Lower lobe of right lung (tissue), 2 donors: Measurements from ENCODE around the gene GPATCH2L. TPM values are rescaled to one million over a fixed set of nuclear protein-coding genes. Genes with fewer than 3 reads are reported as not detected.

Source experiments
- ATAC-seq, 2 donors: fragments of 200-7000 bp; cut with Tn5 transposase; one replicate each; pipeline ENCODE4 v1.9.1; 2020 to 2022; ENCODE audit warnings: mild to moderate bottlenecking in 2 of 2, moderate library complexity in 2 of 2
- DNase-seq: peaks from one replicate; pipeline ENCODE4 v3.0.0-alpha.2; 2020
- H3K27ac ChIP-seq: fragments of 200-600 bp; one replicate; pipeline ENCODE4 v1.8.0; 2022
- H3K27me3 ChIP-seq: fragments of 200-600 bp; one replicate; pipeline ENCODE4 v1.8.0; 2022; ENCODE audit warnings: low read depth
- H3K36me3 ChIP-seq: fragments of 200-600 bp; one replicate; pipeline ENCODE4 v1.8.0; 2022; ENCODE audit warnings: mild to moderate bottlenecking
- H3K4me1 ChIP-seq: fragments of 200-600 bp; one replicate; pipeline ENCODE4 v1.8.0; 2022
- H3K4me3 ChIP-seq: fragments of 200-600 bp; one replicate; pipeline ENCODE4 v1.8.0; 2022; ENCODE audit warnings: mild to moderate bottlenecking
- H3K9me3 ChIP-seq: fragments of 200-600 bp; one replicate; pipeline ENCODE4 v1.8.0; 2022
- CTCF ChIP-seq: fragments of 200-600 bp; IDR thresholded peaks from one replicate; pipeline ENCODE4 v1.8.0; 2022; ENCODE audit warnings: antibody characterized with exemption, mild to moderate bottlenecking
- intact Hi-C: fragments of 100-400 bp; cut with DNase I; formaldehyde crosslinking; loops from one replicate; pipeline ENCODE4 v1.11.0; 2022
- total RNA-seq: library from RNA; stranded (reverse); fragmentation: NEBNext Ultra II Directional; extraction: Animal tissue kit (Norgen Biotek cat#: 25700); gene quantifications from one replicate; pipeline ENCODE4 v1.2.1, GENCODE V29; 2021
- donor health status: DM: no; HTN: yes; CAD: no; lungs with severe emphysema.

Gene GPATCH2L
- total RNA-seq, 1 donor from 2014 or later: 50.5 TPM

DNA sequence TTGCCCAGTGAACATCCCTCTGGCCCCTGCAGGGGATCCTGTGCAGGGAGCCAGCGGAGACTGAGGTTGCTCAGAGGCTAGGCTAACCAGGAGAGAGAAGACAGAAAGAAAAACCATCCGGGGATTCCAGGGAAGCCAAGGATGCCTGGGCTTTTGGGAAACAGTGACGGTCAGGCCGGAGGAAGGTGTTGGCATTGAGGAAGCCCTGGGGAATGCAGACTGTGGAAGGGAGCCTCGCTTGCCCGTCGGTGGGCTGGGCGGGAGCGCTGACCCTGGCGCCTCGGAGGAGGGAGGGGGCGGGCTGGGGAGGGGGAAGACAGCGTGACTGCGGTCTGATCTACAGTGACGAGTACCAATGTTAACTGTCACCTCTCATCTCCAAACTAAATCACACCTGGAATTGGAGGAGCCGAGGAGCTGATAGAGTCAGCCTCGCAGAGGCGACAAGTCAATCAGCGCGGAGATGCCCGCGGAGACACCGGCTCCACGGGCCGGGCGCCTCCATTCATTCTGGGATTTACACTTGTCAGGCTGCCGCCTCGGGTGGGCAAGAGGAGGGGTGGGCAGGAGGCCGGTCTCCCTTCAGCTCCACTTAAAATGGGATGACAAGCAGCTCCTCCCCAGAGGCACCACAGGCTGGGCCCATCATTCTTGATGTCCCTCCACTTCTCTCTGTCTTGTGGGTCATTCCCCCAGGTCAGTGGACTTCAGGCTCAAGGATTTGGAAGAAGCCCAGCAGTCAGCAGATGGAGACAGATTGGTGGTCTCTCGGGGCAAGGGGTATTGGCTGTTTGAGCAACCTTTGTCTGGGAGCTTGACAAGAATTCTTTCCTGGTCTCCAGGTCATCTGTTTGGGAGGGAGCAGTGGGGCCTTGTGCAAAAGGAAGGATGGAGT, 20.4 kb upstream of the GPATCH2L start:
- peaks cover 51% of the 10 kb centered on the region for H3K27me3 ChIP-seq

DNA sequence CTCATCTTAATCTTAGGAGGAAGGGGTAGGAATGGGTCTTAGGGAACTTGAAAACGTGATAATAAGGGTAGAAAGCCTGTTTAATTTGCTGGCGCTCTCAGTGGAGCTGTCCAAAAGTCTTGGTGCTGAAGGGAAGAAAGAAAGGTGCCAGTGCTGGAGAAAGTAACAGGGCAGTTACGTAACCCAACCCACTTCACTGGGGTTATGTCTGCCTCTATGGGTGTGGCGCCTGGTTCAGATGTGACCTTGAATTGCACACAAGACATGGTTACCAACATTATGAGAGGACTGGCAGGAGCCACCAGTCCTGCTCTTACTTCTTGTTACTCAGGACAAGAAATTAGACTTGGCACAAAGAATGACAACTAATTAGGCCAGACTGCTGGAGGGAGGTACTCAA, 18.6 kb upstream of the GPATCH2L start:
- no peaks in the 10 kb centered on the region for H3K36me3 ChIP-seq
- ATAC-seq (no peak), DNase-seq (no peak)
- peaks cover 65% of the 10 kb centered on the region for H3K27me3 ChIP-seq
- no peak overlapping the region for H3K4me3 ChIP-seq
- H3K9me3 ChIP-seq: no peaks in the 10 kb centered on the region
- no peak overlapping the region for H3K27ac ChIP-seq
- TF ChIP-seq CTCF: no peak
- H3K4me1 ChIP-seq: no peaks in the 10 kb centered on the region
- intact Hi-C loops: no loop called here

More for the DNA sequence above, 20.4 kb upstream of the GPATCH2L start:
- no peak for DNase-seq
- no peaks in the 10 kb centered on the region for H3K36me3 ChIP-seq
- no peak overlapping the region for H3K27ac ChIP-seq
- H3K9me3 ChIP-seq: no peaks in the 10 kb centered on the region
- TF ChIP-seq CTCF: no peak
- H3K4me1 ChIP-seq: no peaks in the 10 kb centered on the region
- intact Hi-C loops: no loop called here
- H3K4me3 ChIP-seq: no peak overlapping the region
- no peak for ATAC-seq

GRCh38 chr14:76134231-76134630, 17.5 kb upstream of the GPATCH2L start:
- intact Hi-C loops: no loop called here
- TF ChIP-seq CTCF: no peak
- peaks cover 77% of the 10 kb centered on the region for H3K27me3 ChIP-seq

GRCh38 chr14:76135722-76136121, 16.0 kb upstream of the GPATCH2L start:
- Histone ChIP-seq H3K27me3 (peaks cover 79% of the 10 kb centered on the region), H3K36me3 (no peaks in the 10 kb centered on the region), H3K4me1 (no peaks in the 10 kb centered on the region), H3K9me3 (no peaks in the 10 kb centered on the region), H3K4me3 (no peak overlapping the region), H3K27ac (no peak overlapping the region)
- intact Hi-C loops: no loop called here
- no peak for DNase-seq
- ATAC-seq: no peak
- no peak for TF ChIP-seq CTCF

More at GRCh38 chr14:76134231-76134630, 17.5 kb upstream of the GPATCH2L start:
- Histone ChIP-seq H3K4me3 (no peak overlapping the region), H3K4me1 (no peaks in the 10 kb centered on the region), H3K9me3 (no peaks in the 10 kb centered on the region), H3K36me3 (no peaks in the 10 kb centered on the region), H3K27ac (no peak overlapping the region)
- no peak for ATAC-seq
- no peak for DNase-seq

DNA sequence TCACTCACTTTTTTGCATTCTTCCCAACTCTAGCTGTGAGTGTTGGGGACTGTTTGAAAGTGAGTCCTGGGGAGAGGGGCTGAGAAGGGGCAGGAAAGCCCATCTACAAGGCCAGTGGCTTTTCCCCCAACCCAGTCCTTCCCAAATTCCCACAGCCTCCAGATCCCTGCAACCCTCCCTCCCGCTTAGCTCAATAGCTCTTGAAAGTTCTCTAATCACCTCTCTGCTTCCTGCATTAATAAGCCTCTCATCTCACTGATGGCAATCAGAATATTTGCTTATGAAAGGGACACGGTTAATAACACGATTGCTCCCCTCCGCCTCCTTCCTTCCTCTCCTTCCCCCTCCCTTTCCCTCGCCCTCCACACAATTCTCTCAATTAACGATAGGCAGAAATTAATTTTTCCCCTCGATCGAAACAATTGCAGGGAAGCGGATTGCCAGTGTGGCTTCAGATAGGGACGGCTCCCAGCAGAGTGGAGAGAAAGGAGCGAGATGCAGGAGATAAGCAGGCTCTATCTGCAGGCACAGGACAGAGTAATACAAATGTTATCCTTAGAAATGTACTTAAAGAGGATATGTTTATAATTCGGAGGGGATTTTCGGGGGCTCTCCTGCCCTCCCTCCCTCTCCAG, 15.1 kb upstream of the GPATCH2L start:
- no peaks in the 10 kb centered on the region for H3K4me1 ChIP-seq
- peaks cover 79% of the 10 kb centered on the region for H3K27me3 ChIP-seq
- TF ChIP-seq CTCF: no peak
- intact Hi-C loops: no loop called here
- H3K4me3 ChIP-seq: no peak overlapping the region
- ATAC-seq (no peak), DNase-seq (no peak)
- H3K9me3 ChIP-seq: no peaks in the 10 kb centered on the region
- H3K27ac ChIP-seq: no peak overlapping the region
- no peaks in the 10 kb centered on the region for H3K36me3 ChIP-seq
